HepG2 (cell line): ENCODE data around the gene C1orf159. TPM values are rescaled to one million over a fixed set of nuclear protein-coding genes. Genes with fewer than 3 reads are reported as not detected.
A peak's percentile ranks its signal among the peaks of the same experiment; 100 is the strongest.

Experiments used
- ATAC-seq: fragments of 200-7000 bp; cut with Tn5 transposase; 3 replicates; pipeline ENCODE4 v1.9.1; 2020; ENCODE audit warnings: mild to moderate bottlenecking, moderate library complexity
- BruUV-seq: library from RNA; stranded (reverse); fragments of 400-500 nt; replicated peaks from 2 replicates; lab custom pipeline; 2021; lab: Mats Ljungman, UMichigan
- CTCF ChIA-PET: fragments of 300-600 bp; formaldehyde crosslinking; extraction: SDS; loops from one replicate; lab custom pipeline; 2021; ENCODE audit warnings: low total read pairs, inconsistent platforms, low intra/inter-chr PET ratio; lab: Yijun Ruan, JAX
- POLR2A ChIA-PET: fragments of 350-600 bp; sonication (Branson Sonifier 250); formaldehyde crosslinking; loops from one replicate; lab custom pipeline; 2020; ENCODE audit warnings: antibody characterized with exemption, inconsistent platforms; lab: Yijun Ruan, JAX
- DNase-seq: peaks from one replicate; pipeline ENCODE4 v3.0.0-alpha.2; 2015; ENCODE audit warnings: low spot score
- FAIRE-seq: peaks from 3 replicates; lab custom pipeline; 2011; peaks lifted over from hg19 to GRCh38; lab: Jason Lieb, UNC
- H2AFZ ChIP-seq: one replicate; pipeline ENCODE4 v1.6.1; 2011; ENCODE audit warnings: low read length, inconsistent platforms
- H3K27ac ChIP-seq: fragments of 300-600 bp; 3 replicates; pipeline ENCODE4 v1.8.0; 2011; ENCODE audit warnings: mixed run types, mild to moderate bottlenecking, mixed read lengths, low read length, inconsistent platforms; ENCODE audit not compliant: insufficient read depth; ENCODE audit errors: extremely low read length
- H3K27me3 ChIP-seq, 2 experiments: fragments of 200-600 bp in 1 of 2; 2 replicates in 1 of 2; 3 replicates in 1 of 2; pipeline versions ENCODE4 v1.6.0 to v1.8.0; 2011; ENCODE audit warnings: low read length in 2 of 2, mild to moderate bottlenecking in 2 of 2, moderate library complexity in 2 of 2, inconsistent platforms in 1 of 2; ENCODE audit not compliant: insufficient read depth in 2 of 2, control insufficient read depth in 1 of 2
- H3K36me3 ChIP-seq, 2 experiments: fragments of 200-600 bp in 1 of 2; replicated peaks in 1 of 2; 2 replicates in 1 of 2; 3 replicates in 1 of 2; pipeline versions ENCODE4 v1.5.1 to v1.8.0; 2011; ENCODE audit warnings: low read length in 2 of 2, inconsistent platforms in 1 of 2; ENCODE audit not compliant: insufficient read depth in 2 of 2, control insufficient read depth in 1 of 2
- H3K4me1 ChIP-seq: 2 replicates; pipeline ENCODE4 v1.5.1; 2012; ENCODE audit warnings: low read length, inconsistent platforms; ENCODE audit not compliant: insufficient read depth
- H3K4me2 ChIP-seq: 2 replicates; pipeline ENCODE4 v1.6.0; 2011; ENCODE audit warnings: low read depth, low read length, inconsistent platforms
- H3K4me3 ChIP-seq, 3 experiments: fragments of 200-600 bp in 1 of 3; sonication (generic), shearing (Covaris generic) in 1 of 3; replicated peaks in 1 of 3; 2 replicates each; pipeline ENCODE4 v1.5.1; 2011 to 2016; ENCODE audit warnings: low read length in 3 of 3, inconsistent platforms in 2 of 3, low read depth in 2 of 3, mild to moderate bottlenecking in 2 of 3, control low read depth in 1 of 3, mixed read lengths in 1 of 3; ENCODE audit not compliant: insufficient read depth in 1 of 3
- H3K79me2 ChIP-seq: one replicate; pipeline ENCODE4 v1.6.1; 2011; ENCODE audit warnings: low read length, inconsistent platforms; ENCODE audit not compliant: insufficient read depth
- H3K9ac ChIP-seq: 2 replicates; pipeline ENCODE4 v1.6.0; 2011; ENCODE audit warnings: mild to moderate bottlenecking, low read depth, low read length, inconsistent platforms; ENCODE audit not compliant: insufficient read depth
- H3K9me3 ChIP-seq: 2 replicates; pipeline ENCODE4 v1.5.1; 2012; ENCODE audit warnings: mild to moderate bottlenecking, low read length
- H4K20me1 ChIP-seq: 2 replicates; pipeline ENCODE4 v1.6.0; 2011; ENCODE audit warnings: inconsistent platforms, mild to moderate bottlenecking, low read length, moderate library complexity; ENCODE audit not compliant: insufficient read depth
- NFE2 ChIP-seq: sonication (generic); formaldehyde crosslinking; IDR thresholded peaks from 2 replicates; pipeline ENCODE4 v1.4.0; 2020; ENCODE audit warnings: missing genetic modification reagents
- ZFP36L1 ChIP-seq: sonication (generic); formaldehyde crosslinking; IDR thresholded peaks from 2 replicates; pipeline ENCODE4 v1.8.0; 2022; ENCODE audit warnings: mild to moderate bottlenecking, missing genetic modification reagents, moderate library complexity
- ZNF251 ChIP-seq: sonication (generic); formaldehyde crosslinking; IDR thresholded peaks from 2 replicates; pipeline ENCODE4 v1.9.0; 2021; ENCODE audit warnings: mild to moderate bottlenecking, missing genetic modification reagents
- WGBS: methylation state at CpG from one replicate; pipeline ENCODE4 v1.1.6; 2017; ENCODE audit warnings: low lambda C conversion rate; 5-methylcytosine and 5-hydroxymethylcytosine counted together
- in situ Hi-C: cut with HindIII; loops from 2 replicates; pipeline ENCODE4 v1.10.0; 2017; ENCODE audit warnings: low pct_unique_long_range_greater_than_20kb; ENCODE audit not compliant: extremely low pct_ligation_motif_present
- intact Hi-C: fragments of 100-400 bp; cut with micrococcal nuclease; formaldehyde crosslinking; loops from one replicate; pipeline ENCODE4 v1.10.0; 2022; ENCODE audit not compliant: unreplicated experiment
- polyA plus RNA-seq, 8 experiments: library from polyadenylated mRNA; depleted of rRNA in 3 of 8; stranded (reverse) in 7 of 8; unstranded in 1 of 8; fragments of >200 nt; fragmentation: Illumina TruSeq in 4 of 8; extraction: Trizol in 4 of 8; gene quantifications; 2 replicates each; pipeline versions ENCODE4 v1.2.1 to v1.2.3, GENCODE V29; 2011 to 2016; ENCODE audit warnings: low read depth in 4 of 8, missing spikeins in 1 of 8, mixed read lengths in 1 of 8; ENCODE audit not compliant: insufficient read depth in 1 of 8
- total RNA-seq, 5 experiments: library from RNA; depleted of rRNA; stranded (reverse); fragments of >200 nt; fragmentation: Illumina TruSeq; extraction: Trizol; gene quantifications; 2 replicates each; pipeline ENCODE4 v1.2.3, GENCODE V29; 2016; ENCODE audit warnings: low read depth in 1 of 5
- TF ChIP-seq, protein P1 (sequence below): sonication (generic); formaldehyde crosslinking; IDR thresholded peaks from 2 replicates; pipeline ENCODE4 v1.5.0; 2020; ENCODE audit warnings: missing genetic modification reagents
- TF ChIP-seq, protein P2 (sequence below): sonication (generic); formaldehyde crosslinking; IDR thresholded peaks from 2 replicates; pipeline ENCODE4 v1.4.0; 2020; ENCODE audit warnings: mild to moderate bottlenecking, missing genetic modification reagents
- TF ChIP-seq, protein P3 (sequence below): conservative IDR thresholded peaks from 2 replicates; pipeline ENCODE4 v1.6.1; 2018; ENCODE audit warnings: missing genetic modification reagents
- TF ChIP-seq, protein P4 (sequence below): sonication (generic); formaldehyde crosslinking; IDR thresholded peaks from 2 replicates; pipeline ENCODE4 v1.4.0; 2020; ENCODE audit warnings: mild to moderate bottlenecking, missing genetic modification reagents, borderline replicate concordance

The C1orf159 gene
- total and polyA plus RNA-seq, 2 of the 13 experiments (the other 11 are each of a cell fraction or from before 2014, with no cell fraction given), result 3.8 to 6.7 TPM

DNA sequence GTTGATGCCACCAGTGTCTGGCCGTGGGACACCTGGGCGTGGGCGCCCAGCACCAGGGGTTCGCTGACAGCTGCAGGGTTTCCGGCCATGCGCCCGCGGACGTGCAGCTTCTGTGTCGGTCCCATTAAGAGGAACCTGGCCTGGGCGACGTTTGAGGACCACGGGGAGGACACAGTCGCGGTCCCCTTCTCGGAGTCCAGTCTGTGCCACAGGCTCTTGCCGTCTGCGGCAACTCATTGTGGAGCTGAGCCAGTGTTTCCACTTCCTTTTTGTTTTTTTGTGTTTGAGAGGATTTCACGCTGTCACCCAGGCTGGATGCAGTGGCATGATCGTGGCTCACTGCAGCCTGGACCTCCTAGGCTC, 1.6 kb upstream of the C1orf159 start:
- ChIA-PET CTCF (no interaction called here), POLR2A (interaction anchor here (0.9 to 1.9 kb wide), 2 partner anchors 7 to 47 kb away, joined by 3 to 9 read pairs; no protein-coding TSS in a partner anchor)
- no peak overlapping the region for H3K27ac ChIP-seq
- H3K4me2 ChIP-seq, result 0 out of 2 replicates have a peak overlapping the region, but pooled peaks have one; percentile 27
- peaks cover 7 to 37% of the 10 kb centered on the region in 2 experiments; a peak in 4 of 5 replicates for H3K27me3 ChIP-seq
- no peak for TF ChIP-seq ZNF251
- no peak for TF ChIP-seq ZFP36L1 (CRISPR knock-in tag)
- TF ChIP-seq, protein P1, sequence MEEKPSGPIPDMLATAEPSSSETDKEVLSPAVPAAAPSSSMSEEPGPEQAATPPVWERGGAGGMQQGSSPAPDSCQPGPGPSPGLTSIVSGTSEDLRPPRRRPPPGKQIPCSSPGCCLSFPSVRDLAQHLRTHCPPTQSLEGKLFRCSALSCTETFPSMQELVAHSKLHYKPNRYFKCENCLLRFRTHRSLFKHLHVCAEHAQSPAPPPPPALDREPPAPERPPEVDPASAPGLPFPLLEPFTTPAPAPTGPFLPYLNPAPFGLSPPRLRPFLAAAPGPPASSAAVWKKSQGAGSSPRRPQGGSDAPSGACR (CRISPR knock-in tag), result no peak
- TF ChIP-seq, protein P2, sequence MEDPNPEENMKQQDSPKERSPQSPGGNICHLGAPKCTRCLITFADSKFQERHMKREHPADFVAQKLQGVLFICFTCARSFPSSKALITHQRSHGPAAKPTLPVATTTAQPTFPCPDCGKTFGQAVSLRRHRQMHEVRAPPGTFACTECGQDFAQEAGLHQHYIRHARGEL (CRISPR knock-in tag), result no peak
- TF ChIP-seq NFE2 (CRISPR knock-in tag), result no peak
- TF ChIP-seq, protein P3, sequence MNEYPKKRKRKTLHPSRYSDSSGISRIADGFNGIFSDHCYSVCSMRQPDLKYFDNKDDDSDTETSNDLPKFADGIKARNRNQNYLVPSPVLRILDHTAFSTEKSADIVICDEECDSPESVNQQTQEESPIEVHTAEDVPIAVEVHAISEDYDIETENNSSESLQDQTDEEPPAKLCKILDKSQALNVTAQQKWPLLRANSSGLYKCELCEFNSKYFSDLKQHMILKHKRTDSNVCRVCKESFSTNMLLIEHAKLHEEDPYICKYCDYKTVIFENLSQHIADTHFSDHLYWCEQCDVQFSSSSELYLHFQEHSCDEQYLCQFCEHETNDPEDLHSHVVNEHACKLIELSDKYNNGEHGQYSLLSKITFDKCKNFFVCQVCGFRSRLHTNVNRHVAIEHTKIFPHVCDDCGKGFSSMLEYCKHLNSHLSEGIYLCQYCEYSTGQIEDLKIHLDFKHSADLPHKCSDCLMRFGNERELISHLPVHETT (CRISPR knock-in tag), result no peak
- TF ChIP-seq, protein P4, sequence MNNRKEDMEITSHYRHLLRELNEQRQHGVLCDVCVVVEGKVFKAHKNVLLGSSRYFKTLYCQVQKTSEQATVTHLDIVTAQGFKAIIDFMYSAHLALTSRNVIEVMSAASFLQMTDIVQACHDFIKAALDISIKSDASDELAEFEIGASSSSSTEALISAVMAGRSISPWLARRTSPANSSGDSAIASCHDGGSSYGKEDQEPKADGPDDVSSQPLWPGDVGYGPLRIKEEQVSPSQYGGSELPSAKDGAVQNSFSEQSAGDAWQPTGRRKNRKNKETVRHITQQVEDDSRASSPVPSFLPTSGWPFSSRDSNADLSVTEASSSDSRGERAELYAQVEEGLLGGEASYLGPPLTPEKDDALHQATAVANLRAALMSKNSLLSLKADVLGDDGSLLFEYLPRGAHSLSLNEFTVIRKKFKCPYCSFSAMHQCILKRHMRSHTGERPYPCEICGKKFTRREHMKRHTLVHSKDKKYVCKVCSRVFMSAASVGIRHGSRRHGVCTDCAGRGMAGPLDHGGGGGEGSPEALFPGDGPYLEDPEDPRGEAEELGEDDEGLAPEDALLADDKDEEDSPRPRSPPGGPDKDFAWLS (CRISPR knock-in tag), result no peak
- in situ Hi-C loops, result no loop called here
- H3K36me3 ChIP-seq, result peaks cover 5 to 7% of the 10 kb centered on the region in 2 experiments; a peak in 3 of 5 replicates
- intact Hi-C loops, result no loop called here
- peaks cover 6% of the 10 kb centered on the region for H3K79me2 ChIP-seq
- no peak for DNase-seq
- FAIRE-seq, result no peak
- WGBS, result 48% methylated on average over 10 of the region's 20 CpGs
- peaks cover 10% of the 10 kb centered on the region for H3K9me3 ChIP-seq
- no peak overlapping the region for H3K9ac ChIP-seq
- H4K20me1 ChIP-seq, result no peaks in the 10 kb centered on the region
- BruUV-seq, result no TSS peak
- no peak overlapping the region for H2AFZ ChIP-seq
- H3K4me1 ChIP-seq, result peaks cover 36% of the 10 kb centered on the region
- no peak overlapping the region; a peak in 1 of 6 replicates for H3K4me3 ChIP-seq
- no peak for ATAC-seq
